Measurements from ENCODE around the gene DOCK10. TPM values are rescaled to one million over a fixed set of nuclear protein-coding genes. Genes with fewer than 3 reads are reported as not detected.

Gene DOCK10
- total RNA-seq, result 3.6 and 4.6 TPM in 2 replicates
- long read RNA-seq, partial matches to known transcripts, result 2 of 2 reads
- long read RNA-seq, other reads (novel, unspliced or antisense), result 0 of 2 reads

DNA sequence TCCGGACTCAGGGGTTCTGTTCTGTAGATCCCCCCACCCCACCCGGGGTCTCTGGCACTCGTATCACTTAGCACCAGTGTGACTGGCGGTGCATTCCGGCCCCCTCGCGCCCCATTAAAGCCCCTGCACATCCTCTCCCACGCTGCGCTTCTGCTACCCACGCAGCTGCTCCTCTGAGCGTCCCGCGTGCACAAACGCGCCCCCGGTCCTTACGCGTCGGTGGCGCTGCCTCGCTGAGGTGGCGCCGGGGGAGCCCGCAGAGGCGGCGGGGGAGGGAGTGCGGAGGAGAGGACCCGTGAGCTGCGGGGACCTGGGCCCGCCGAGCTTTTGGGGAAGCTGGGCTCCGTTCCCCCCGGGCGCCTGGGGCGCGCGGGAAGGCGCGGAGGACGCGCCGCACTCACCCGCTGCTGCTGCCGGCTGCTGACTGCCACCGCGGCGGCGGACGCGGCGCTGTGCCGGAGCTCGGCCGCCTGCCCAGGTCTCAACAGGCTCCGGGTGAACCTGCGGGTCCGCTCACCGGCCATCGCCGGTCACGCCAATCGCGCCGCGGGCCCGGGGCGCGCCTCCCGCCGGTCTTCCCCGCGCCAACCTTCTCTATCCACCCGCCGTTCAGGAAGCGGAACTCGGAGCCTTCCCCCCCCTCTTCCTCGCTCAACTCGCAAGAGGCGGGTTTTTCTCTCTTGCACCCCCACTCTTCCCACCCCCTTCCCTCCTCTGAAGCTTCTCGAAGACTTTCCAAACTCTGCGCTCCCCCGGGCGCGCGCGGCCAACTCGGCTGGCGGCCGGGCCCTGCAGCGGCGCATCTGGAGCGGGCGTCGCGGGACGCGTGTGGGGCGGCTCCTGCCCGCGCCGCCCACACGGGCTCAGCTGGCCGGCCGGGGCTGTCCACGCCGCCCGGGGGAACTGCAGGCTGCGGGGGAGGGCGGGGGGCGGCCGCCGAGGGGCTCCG is at the start of gene DOCK10:
DOCK10 (minus strand) TSS at position 618 of the 949 bp plus-strand sequence; CDS start at position 524, 94 bp downstream.
- H3K4me1 Mint-ChIP-seq (ENCODE audit: low read depth), result peaks cover 3% of the 10 kb centered on the region
- H3K36me3 Mint-ChIP-seq (ENCODE audit: insufficient read depth), result no peaks in the 10 kb centered on the region
- TF ChIP-seq, protein P1, sequence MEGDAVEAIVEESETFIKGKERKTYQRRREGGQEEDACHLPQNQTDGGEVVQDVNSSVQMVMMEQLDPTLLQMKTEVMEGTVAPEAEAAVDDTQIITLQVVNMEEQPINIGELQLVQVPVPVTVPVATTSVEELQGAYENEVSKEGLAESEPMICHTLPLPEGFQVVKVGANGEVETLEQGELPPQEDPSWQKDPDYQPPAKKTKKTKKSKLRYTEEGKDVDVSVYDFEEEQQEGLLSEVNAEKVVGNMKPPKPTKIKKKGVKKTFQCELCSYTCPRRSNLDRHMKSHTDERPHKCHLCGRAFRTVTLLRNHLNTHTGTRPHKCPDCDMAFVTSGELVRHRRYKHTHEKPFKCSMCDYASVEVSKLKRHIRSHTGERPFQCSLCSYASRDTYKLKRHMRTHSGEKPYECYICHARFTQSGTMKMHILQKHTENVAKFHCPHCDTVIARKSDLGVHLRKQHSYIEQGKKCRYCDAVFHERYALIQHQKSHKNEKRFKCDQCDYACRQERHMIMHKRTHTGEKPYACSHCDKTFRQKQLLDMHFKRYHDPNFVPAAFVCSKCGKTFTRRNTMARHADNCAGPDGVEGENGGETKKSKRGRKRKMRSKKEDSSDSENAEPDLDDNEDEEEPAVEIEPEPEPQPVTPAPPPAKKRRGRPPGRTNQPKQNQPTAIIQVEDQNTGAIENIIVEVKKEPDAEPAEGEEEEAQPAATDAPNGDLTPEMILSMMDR (IDR thresholded peaks at IDR 0.05; ENCODE audit: unreplicated experiment), result peak; percentile 32
- DNase-seq (ENCODE audit: low spot score, unreplicated experiment), result peak; percentile 17
- peak within 1 kb of the TSS; percentile 69 for H3K4me3 Mint-ChIP-seq (ENCODE audit: low read depth)
- no peak within 1 kb of the TSS for H3K27ac Mint-ChIP-seq
- H3K9me3 Mint-ChIP-seq (ENCODE audit: low read depth), result no peaks in the 10 kb centered on the region
- peaks cover 87% of the 10 kb centered on the region for H3K27me3 Mint-ChIP-seq

DNA sequence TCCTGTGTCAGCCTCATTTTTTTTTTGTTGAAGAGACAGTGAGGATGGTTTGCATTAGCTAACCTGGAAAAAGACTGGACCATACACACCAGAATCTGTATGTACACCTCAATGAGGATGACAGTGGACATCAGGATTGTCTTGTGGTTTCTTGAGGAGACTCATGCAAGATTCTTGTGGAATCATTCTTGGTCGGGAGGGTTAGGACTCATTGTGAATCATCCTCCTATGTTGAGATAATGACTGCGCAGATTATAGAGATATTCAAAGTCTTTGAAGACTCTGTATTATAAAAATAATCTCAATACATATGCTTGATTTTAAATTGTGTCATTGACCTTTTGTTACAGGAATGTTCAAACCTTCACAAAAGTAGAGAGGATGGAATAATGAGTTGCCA is 49.1 kb upstream of the DOCK10 start:
- TF ChIP-seq, protein P1 (IDR thresholded peaks at IDR 0.05; ENCODE audit: unreplicated experiment), result no peak
- Mint-ChIP-seq H3K4me1 (ENCODE audit: low read depth) (no peaks in the 10 kb centered on the region), H3K4me3 (ENCODE audit: low read depth) (no peak overlapping the region), H3K9me3 (ENCODE audit: low read depth) (peaks cover 3% of the 10 kb centered on the region), H3K36me3 (ENCODE audit: insufficient read depth) (no peaks in the 10 kb centered on the region), H3K27ac (no peak overlapping the region), H3K27me3 (no peaks in the 10 kb centered on the region)
- no peak for DNase-seq (ENCODE audit: low spot score, unreplicated experiment)

DNA sequence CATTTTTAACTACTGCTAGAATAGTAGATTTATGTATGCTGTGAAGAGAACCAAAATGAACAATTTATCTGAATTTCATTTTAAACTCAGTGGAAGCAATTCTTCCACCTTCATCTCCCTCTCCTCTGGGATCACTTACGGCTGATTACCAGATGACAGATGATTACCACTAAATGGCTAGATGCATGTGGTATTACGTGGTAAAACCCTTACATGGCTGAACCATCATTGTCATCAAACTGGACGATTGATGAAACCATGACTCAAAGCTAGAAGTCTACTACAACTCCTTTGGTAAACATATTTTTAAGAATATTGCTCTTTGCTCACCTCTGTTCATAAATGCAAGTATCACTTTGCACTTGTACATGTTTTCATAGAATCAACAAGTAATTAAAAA is 48.5 kb upstream of the DOCK10 start:
- Mint-ChIP-seq H3K4me1 (ENCODE audit: low read depth) (no peaks in the 10 kb centered on the region), H3K9me3 (ENCODE audit: low read depth) (peaks cover 3% of the 10 kb centered on the region), H3K36me3 (ENCODE audit: insufficient read depth) (no peaks in the 10 kb centered on the region), H3K27ac (no peak overlapping the region), H3K4me3 (ENCODE audit: low read depth) (no peak overlapping the region), H3K27me3 (no peaks in the 10 kb centered on the region)
- no peak for DNase-seq (ENCODE audit: low spot score, unreplicated experiment)
- TF ChIP-seq, protein P1 (IDR thresholded peaks at IDR 0.05; ENCODE audit: unreplicated experiment), result no peak

DNA sequence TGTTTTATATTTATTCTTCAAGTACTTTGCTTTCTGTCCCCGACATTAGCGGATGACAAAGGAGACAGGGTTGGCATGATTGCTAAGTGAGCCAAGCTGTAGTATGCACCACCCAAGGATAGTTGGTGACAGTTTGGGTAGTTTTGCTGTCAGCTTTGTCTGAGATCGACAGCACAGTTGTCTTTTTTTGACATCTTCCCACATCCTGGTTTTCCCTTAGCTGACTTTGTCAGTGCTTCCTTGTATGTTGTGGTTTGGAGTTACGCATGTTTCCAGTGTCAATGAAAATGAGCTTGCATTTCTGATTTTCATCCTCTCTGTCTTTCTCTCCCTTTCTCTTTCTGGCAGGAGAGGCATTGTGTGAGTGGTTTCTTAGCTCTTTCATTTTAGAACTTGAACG is 44.6 kb upstream of the DOCK10 start:
- Mint-ChIP-seq H3K4me1 (ENCODE audit: low read depth) (no peaks in the 10 kb centered on the region), H3K4me3 (ENCODE audit: low read depth) (no peak overlapping the region), H3K36me3 (ENCODE audit: insufficient read depth) (no peaks in the 10 kb centered on the region), H3K27me3 (no peaks in the 10 kb centered on the region), H3K9me3 (ENCODE audit: low read depth) (no peaks in the 10 kb centered on the region), H3K27ac (no peak overlapping the region)
- TF ChIP-seq, protein P1 (IDR thresholded peaks at IDR 0.05; ENCODE audit: unreplicated experiment), result no peak
- no peak for DNase-seq (ENCODE audit: low spot score, unreplicated experiment)

DNA sequence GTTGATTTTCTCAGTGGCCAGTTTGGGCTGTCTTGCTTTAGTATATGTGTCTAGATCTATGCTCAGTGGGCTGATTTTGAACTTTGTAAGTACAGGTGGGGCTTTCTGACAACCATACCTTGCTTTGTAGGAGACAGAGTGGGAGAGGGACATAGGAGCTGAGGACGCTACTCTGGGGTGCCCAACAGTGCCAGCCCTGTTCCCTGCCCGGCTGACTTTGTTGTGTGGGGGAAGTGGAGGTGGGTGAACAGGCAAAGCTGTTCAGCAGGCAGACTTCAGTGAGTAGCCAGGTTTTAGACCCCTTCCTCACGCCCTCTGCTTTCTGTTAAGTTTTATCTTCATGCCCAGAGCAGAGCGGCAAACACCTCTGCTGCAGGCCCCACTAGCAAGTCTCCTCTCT is 44.2 kb upstream of the DOCK10 start:
- Mint-ChIP-seq H3K4me3 (ENCODE audit: low read depth) (no peak overlapping the region), H3K36me3 (ENCODE audit: insufficient read depth) (no peaks in the 10 kb centered on the region), H3K4me1 (ENCODE audit: low read depth) (no peaks in the 10 kb centered on the region), H3K27ac (no peak overlapping the region), H3K27me3 (no peaks in the 10 kb centered on the region), H3K9me3 (ENCODE audit: low read depth) (no peaks in the 10 kb centered on the region)
- TF ChIP-seq, protein P1 (IDR thresholded peaks at IDR 0.05; ENCODE audit: unreplicated experiment), result no peak
- no peak for DNase-seq (ENCODE audit: low spot score, unreplicated experiment)
